Superior temporal gyrus (tissue), 1 donor: ENCODE measurements around the gene PITHD1.
"Not testable (repeated sequence)": the region's sequence is repeated elsewhere in the genome, so short reads cannot be mapped to it uniquely, and the experiment has no call there.

Experiments
- DNase-seq: peaks from one replicate; pipeline ENCODE4 v3.0.0-alpha.2; 2016; ENCODE audit errors: extremely low spot score

Gene PITHD1

DNA sequence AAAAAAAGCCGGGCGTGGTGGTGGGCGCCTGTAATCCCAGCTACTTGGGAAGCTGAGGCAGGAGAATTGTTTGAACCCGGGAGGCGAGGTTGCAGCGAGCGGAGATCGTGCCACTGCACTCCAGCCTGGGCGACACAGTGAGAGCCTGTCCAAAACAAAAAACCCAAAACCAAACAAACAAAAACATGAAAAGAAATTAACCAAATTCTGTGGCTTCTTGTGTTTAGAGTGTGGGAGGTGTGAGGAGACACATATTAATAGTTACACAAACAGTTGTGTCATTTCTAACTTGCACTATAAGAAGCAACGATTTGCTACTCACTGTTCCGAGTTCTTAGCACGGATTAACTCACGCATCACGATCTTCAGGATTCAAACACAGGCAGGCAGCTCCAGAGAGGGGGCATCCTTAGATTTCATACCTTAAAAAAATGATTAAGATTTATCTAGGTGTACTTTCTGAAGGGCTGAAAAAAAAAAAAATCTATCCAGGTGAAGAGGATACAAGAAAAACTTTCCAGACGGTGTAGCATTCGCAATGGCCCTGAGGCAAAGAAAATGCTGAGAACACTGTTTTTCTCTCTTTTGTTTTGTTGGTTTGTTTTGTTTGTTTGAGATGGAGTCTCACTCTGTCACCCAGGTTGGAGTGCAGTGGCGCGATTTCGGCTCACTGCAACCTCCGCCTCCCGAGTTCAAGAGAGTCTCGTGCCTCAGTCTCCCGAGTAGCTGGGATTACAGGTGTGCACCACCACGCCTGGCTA is 47.7 kb downstream of the PITHD1 start:
- peak; percentile 55 for DNase-seq

DNA sequence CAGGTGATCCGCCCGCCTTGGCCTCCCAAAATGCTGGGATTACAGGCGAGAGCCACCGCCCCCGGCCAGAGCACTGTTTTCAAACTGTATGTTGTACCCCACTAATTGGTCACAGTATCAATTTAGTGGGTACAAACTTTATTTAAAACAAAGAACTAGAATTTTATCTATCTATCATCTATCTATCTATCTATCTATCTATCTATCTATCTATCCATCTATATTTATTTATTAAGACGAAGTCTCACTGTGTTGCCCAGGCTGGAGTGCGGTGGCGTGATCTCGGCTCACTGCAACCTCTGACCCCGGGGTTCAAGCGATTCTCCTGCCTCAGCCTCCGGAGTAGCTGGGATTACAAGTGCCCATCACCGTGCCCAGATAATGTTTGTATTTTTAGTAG is 48.4 kb downstream of the PITHD1 start:
- not testable (repeated sequence) for DNase-seq

DNA sequence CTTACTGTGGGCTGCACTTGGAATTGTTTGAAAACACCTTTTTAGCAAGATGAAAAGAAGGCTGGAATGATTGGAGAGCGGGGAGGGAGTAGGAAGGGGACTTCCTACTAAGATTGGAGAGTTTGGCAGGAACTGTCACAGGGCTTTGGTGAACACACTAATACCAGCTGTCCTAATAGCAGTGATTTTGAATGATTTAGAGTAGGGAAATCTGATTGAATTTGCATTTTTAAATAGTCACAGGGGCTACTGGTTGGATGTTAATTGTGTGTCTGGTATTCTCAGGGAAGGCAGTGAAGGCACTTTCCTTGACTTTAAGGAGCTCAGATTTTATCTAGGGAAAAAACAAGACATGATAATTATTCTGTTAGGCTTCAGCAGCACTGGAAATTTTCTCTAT is 49.5 kb downstream of the PITHD1 start:
- no peak for DNase-seq

DNA sequence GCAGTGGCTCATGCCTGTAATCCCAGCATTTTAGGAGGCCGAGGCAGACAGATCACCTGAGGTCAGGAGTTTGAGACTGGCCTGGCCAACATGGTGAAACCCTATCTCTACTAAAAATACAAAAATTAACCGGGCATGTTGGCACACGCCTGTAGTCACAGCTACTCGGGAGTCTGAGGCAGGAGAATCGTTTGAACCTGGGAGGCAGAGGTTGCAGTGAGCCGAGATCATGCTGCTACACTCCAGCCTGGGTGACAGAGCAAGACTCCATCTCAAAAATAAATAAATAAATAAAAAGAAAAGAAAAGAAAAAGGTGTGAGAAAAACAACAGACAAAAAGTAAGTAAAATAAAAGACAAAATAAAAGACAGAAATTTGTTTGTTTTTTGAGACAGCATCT is 55.9 kb downstream of the PITHD1 start:
- not testable (repeated sequence) for DNase-seq

DNA sequence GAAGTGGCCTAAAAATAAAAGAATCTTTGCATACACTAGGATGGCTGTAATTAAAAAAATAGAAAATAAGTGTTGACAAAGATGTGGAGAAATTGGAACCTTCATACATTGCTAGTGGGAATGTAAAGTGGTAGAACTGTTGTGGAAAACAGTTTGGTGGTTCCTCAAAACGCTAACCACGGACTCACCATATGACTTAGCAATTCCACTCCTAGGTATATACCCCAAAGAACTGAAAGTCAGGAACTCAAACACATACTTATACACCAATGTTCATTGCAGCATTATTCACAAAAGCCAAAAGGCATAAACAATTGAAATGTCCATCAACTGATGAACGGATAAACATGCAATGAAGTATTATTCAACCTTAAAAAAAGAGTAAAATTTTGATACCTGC is 57.8 kb downstream of the PITHD1 start:
- DNase-seq, result no peak
